HepG2 (cell line): ENCODE results near the gene PSMD1. TPM values are rescaled to one million over a fixed set of nuclear protein-coding genes. Genes with fewer than 3 reads are reported as not detected.

Source experiments
- BORCS8-MEF2B ChIP-seq: sonication (generic); formaldehyde crosslinking; IDR thresholded peaks from 2 replicates; pipeline ENCODE4 v1.8.0; 2022; ENCODE audit warnings: mild to moderate bottlenecking, missing genetic modification reagents
- EHMT2 ChIP-seq: fragments of 200-600 bp; sonication (generic); IDR thresholded peaks from 2 replicates; pipeline ENCODE4 v1.7.0; 2017; ENCODE audit warnings: antibody characterized with exemption, low read depth, low read length, borderline replicate concordance
- FOSL1 ChIP-seq: sonication (generic); formaldehyde crosslinking; IDR thresholded peaks from 2 replicates; pipeline ENCODE4 v1.9.0; 2021; ENCODE audit warnings: missing genetic modification reagents, borderline replicate concordance
- FOXJ3 ChIP-seq: sonication (generic); formaldehyde crosslinking; IDR thresholded peaks from 2 replicates; pipeline ENCODE4 v1.4.0; 2020; ENCODE audit warnings: missing genetic modification reagents, mild to moderate bottlenecking, borderline replicate concordance
- FOXK2 ChIP-seq: fragments of 450-650 bp; IDR thresholded peaks from 2 replicates; pipeline ENCODE4 v1.6.1; 2016
- GZF1 ChIP-seq: sonication (generic); formaldehyde crosslinking; IDR thresholded peaks from 2 replicates; pipeline ENCODE4 v1.5.1; 2020; ENCODE audit warnings: mild to moderate bottlenecking, missing genetic modification reagents
- HNRNPLL ChIP-seq: fragments of 200-400 bp; formaldehyde crosslinking; IDR thresholded peaks from 2 replicates; pipeline ENCODE4 v1.6.1; 2017; ENCODE audit warnings: mild to moderate bottlenecking, low read depth, low read length; ENCODE audit not compliant: poor library complexity, severe bottlenecking
- MAFF ChIP-seq: IDR thresholded peaks from 2 replicates; pipeline ENCODE4 v1.6.1; 2011; ENCODE audit warnings: low read depth, low read length, improper control_type of control experiment
- MBNL3 ChIP-seq: fragments of 250-450 bp; sonication (Bioruptor Pico); conservative IDR thresholded peaks from 2 replicates; pipeline ENCODE4 v1.8.0; 2022; ENCODE audit warnings: mild to moderate bottlenecking, inconsistent platforms
- NFKB2 ChIP-seq: sonication (generic); formaldehyde crosslinking; IDR thresholded peaks from 2 replicates; pipeline ENCODE4 v1.4.0; 2020; ENCODE audit warnings: missing genetic modification reagents, borderline replicate concordance
- PHF21A ChIP-seq: sonication (generic); formaldehyde crosslinking; IDR thresholded peaks from 2 replicates; pipeline ENCODE4 v1.5.0; 2020; ENCODE audit warnings: mild to moderate bottlenecking, missing genetic modification reagents
- RBFOX2 ChIP-seq: fragments of 200-400 bp; formaldehyde crosslinking; IDR thresholded peaks from 2 replicates; pipeline ENCODE4 v1.6.1; 2017; ENCODE audit warnings: low read depth, mild to moderate bottlenecking, low read length
- REST ChIP-seq, 2 experiments: IDR thresholded peaks; 2 replicates each; pipeline ENCODE4 v1.6.1; 2011 to 2012; ENCODE audit warnings: low read length in 2 of 2, borderline replicate concordance in 1 of 2, low read depth in 1 of 2, mild to moderate bottlenecking in 1 of 2, moderate library complexity in 1 of 2
- SYNCRIP ChIP-seq: fragments of 200-400 bp; formaldehyde crosslinking; IDR thresholded peaks from 2 replicates; pipeline ENCODE4 v1.6.1; 2018; ENCODE audit warnings: mild to moderate bottlenecking, low read depth, low read length; ENCODE audit not compliant: insufficient read depth
- TMF1 ChIP-seq: sonication (generic); formaldehyde crosslinking; IDR thresholded peaks from 2 replicates; pipeline ENCODE4 v1.8.1; 2022; ENCODE audit warnings: low read depth, missing genetic modification reagents
- TRIM22 ChIP-seq: fragments of 450-650 bp; IDR thresholded peaks from 2 replicates; pipeline ENCODE4 v1.6.1; 2017
- ZBTB38 ChIP-seq: sonication (generic); formaldehyde crosslinking; IDR thresholded peaks from 2 replicates; pipeline ENCODE4 v1.5.1; 2020; ENCODE audit warnings: mild to moderate bottlenecking, missing genetic modification reagents
- ZC3H4 ChIP-seq: sonication (generic); formaldehyde crosslinking; IDR thresholded peaks from 2 replicates; pipeline ENCODE4 v1.4.0; 2020; ENCODE audit warnings: missing genetic modification reagents, borderline replicate concordance
- ZFP82 ChIP-seq: sonication (generic); formaldehyde crosslinking; IDR thresholded peaks from 2 replicates; pipeline ENCODE4 v1.5.1; 2020; ENCODE audit warnings: mild to moderate bottlenecking, missing genetic modification reagents, borderline replicate concordance
- ZMAT3 ChIP-seq: sonication (generic); formaldehyde crosslinking; conservative IDR thresholded peaks from 2 replicates; pipeline ENCODE4 v1.7.0; 2021; ENCODE audit warnings: missing genetic modification reagents
- ZNF292 ChIP-seq: sonication (generic); formaldehyde crosslinking; IDR thresholded peaks from 2 replicates; pipeline ENCODE4 v1.8.1; 2022; ENCODE audit warnings: mild to moderate bottlenecking, low read depth, missing genetic modification reagents, borderline replicate concordance
- ZNF792 ChIP-seq: IDR thresholded peaks from 2 replicates; pipeline ENCODE4 v1.6.1; 2016
- polyA plus RNA-seq, 8 experiments: library from polyadenylated mRNA; depleted of rRNA in 3 of 8; stranded (reverse) in 7 of 8; unstranded in 1 of 8; fragments of >200 nt; fragmentation: Illumina TruSeq in 4 of 8; extraction: Trizol in 4 of 8; gene quantifications; 2 replicates each; pipeline versions ENCODE4 v1.2.1 to v1.2.3, GENCODE V29; 2011 to 2016; ENCODE audit warnings: low read depth in 4 of 8, missing spikeins in 1 of 8, mixed read lengths in 1 of 8; ENCODE audit not compliant: insufficient read depth in 1 of 8
- total RNA-seq, 5 experiments: library from RNA; depleted of rRNA; stranded (reverse); fragments of >200 nt; fragmentation: Illumina TruSeq; extraction: Trizol; gene quantifications; 2 replicates each; pipeline ENCODE4 v1.2.3, GENCODE V29; 2016; ENCODE audit warnings: low read depth in 1 of 5
- TF ChIP-seq, protein P1 (sequence below): sonication (generic); formaldehyde crosslinking; conservative IDR thresholded peaks from 2 replicates; pipeline ENCODE4 v1.8.0; 2022; ENCODE audit warnings: missing genetic modification reagents
- TF ChIP-seq, protein P2 (sequence below): sonication (generic); formaldehyde crosslinking; IDR thresholded peaks from 2 replicates; pipeline ENCODE4 v1.8.1; 2023; ENCODE audit warnings: mild to moderate bottlenecking, missing genetic modification reagents, borderline replicate concordance

Gene PSMD1
- total and polyA plus RNA-seq, 2 of the 13 experiments (the other 11 are each of a cell fraction or from before 2014, with no cell fraction given): 136 to 191 TPM

- TF ChIP-seq EHMT2: no peak
- TF ChIP-seq, protein P1, sequence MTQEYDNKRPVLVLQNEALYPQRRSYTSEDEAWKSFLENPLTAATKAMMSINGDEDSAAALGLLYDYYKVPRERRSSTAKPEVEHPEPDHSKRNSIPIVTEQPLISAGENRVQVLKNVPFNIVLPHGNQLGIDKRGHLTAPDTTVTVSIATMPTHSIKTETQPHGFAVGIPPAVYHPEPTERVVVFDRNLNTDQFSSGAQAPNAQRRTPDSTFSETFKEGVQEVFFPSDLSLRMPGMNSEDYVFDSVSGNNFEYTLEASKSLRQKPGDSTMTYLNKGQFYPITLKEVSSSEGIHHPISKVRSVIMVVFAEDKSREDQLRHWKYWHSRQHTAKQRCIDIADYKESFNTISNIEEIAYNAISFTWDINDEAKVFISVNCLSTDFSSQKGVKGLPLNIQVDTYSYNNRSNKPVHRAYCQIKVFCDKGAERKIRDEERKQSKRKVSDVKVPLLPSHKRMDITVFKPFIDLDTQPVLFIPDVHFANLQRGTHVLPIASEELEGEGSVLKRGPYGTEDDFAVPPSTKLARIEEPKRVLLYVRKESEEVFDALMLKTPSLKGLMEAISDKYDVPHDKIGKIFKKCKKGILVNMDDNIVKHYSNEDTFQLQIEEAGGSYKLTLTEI (CRISPR knock-in tag): no peak
- 0 out of 2 replicates have a peak, but pooled peaks have one; percentile 34 for TF ChIP-seq ZMAT3 (CRISPR knock-in tag)
- TF ChIP-seq, protein P2, sequence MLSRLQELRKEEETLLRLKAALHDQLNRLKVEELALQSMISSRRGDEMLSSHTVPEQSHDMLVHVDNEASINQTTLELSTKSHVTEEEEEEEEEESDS (CRISPR knock-in tag): peak; percentile 63; the same call in 1 of the 2 replicates
- TF ChIP-seq ZBTB38: no peak
- no peak for TF ChIP-seq ZNF792 (CRISPR knock-in tag)
- 0 out of 4 replicates have a peak, but pooled peaks of 1 of the 2 experiments have one; percentile 56 for TF ChIP-seq REST (IDR thresholded peaks at IDR 0.05; ENCODE audit: borderline replicate concordance in 1 of 2, low read depth in 1 of 2, low read length in 2 of 2)
- TF ChIP-seq MBNL3 (CRISPR knock-in tag): no peak
- TF ChIP-seq BORCS8-MEF2B (CRISPR knock-in tag): no peak
- peak; percentile 32; the same call in 1 of the 2 replicates for TF ChIP-seq NFKB2 (CRISPR knock-in tag)
- no peak for TF ChIP-seq FOSL1 (CRISPR knock-in tag)
- no peak for TF ChIP-seq MAFF
- no peak for TF ChIP-seq ZFP82 (CRISPR knock-in tag)
- no peak for TF ChIP-seq TRIM22
- no peak for TF ChIP-seq ZNF292 (CRISPR knock-in tag)
- peak; percentile 21; the same call in 1 of the 2 replicates for TF ChIP-seq PHF21A
- no peak for TF ChIP-seq SYNCRIP
- TF ChIP-seq HNRNPLL: no peak
- TF ChIP-seq ZC3H4 (CRISPR knock-in tag): no peak
- TF ChIP-seq FOXK2: no peak
- 0 out of 2 replicates have a peak, but pooled peaks have one; percentile 35 for TF ChIP-seq TMF1 (CRISPR knock-in tag)
- TF ChIP-seq RBFOX2: no peak
- TF ChIP-seq GZF1 (CRISPR knock-in tag): peak; percentile 78; the same call in 1 of the 2 replicates
- TF ChIP-seq FOXJ3 (CRISPR knock-in tag): 0 out of 2 replicates have a peak, but pooled peaks have one; percentile 54
These were observed 9.3 kb upstream of the PSMD1 start (continued) for GRCh38 chr2:231047274-231047922.
